Measurements from ENCODE around the gene HNRNPA1.
"Not testable (repeated sequence)": the region's sequence is repeated elsewhere in the genome, so short reads cannot be mapped to it uniquely, and the experiment has no call there.

The HNRNPA1 gene

DNA sequence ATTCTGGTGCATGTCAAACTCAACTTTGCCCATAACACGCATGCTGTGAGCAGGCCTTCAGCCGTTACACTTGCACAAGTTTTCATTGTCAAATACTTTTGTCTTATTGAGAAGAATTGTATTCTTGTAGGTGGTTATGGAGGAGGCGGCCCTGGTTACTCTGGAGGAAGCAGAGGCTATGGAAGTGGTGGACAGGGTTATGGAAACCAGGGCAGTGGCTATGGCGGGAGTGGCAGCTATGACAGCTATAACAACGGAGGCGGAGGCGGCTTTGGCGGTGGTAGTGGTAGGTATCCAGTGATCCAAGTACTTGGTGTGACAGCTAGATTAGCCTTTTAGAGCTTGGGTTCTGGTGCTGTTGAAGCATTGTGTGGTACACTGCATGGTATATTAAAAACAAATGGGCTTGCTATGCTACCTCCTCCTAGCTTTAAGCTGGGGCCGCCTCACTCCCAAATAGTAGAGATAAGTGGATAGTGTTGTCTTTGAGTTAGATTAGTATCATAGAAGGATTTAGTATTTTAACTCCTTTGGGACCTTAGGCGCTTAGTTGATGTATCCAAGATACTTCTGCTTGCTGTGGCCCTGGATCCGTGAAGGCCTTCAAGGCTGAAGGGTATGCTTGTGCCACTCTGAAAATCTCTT, 2.5 kb downstream of the HNRNPA1 start:
- no peak for DNase-seq (ENCODE audit: low read depth)
- TF ChIP-seq, protein P1, sequence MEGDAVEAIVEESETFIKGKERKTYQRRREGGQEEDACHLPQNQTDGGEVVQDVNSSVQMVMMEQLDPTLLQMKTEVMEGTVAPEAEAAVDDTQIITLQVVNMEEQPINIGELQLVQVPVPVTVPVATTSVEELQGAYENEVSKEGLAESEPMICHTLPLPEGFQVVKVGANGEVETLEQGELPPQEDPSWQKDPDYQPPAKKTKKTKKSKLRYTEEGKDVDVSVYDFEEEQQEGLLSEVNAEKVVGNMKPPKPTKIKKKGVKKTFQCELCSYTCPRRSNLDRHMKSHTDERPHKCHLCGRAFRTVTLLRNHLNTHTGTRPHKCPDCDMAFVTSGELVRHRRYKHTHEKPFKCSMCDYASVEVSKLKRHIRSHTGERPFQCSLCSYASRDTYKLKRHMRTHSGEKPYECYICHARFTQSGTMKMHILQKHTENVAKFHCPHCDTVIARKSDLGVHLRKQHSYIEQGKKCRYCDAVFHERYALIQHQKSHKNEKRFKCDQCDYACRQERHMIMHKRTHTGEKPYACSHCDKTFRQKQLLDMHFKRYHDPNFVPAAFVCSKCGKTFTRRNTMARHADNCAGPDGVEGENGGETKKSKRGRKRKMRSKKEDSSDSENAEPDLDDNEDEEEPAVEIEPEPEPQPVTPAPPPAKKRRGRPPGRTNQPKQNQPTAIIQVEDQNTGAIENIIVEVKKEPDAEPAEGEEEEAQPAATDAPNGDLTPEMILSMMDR (conservative IDR thresholded peaks at IDR 0.05; ENCODE audit: low read length) = no peak
- H3K4me3 ChIP-seq (ENCODE audit: low read length) = peak overlapping the region; percentile 96

DNA sequence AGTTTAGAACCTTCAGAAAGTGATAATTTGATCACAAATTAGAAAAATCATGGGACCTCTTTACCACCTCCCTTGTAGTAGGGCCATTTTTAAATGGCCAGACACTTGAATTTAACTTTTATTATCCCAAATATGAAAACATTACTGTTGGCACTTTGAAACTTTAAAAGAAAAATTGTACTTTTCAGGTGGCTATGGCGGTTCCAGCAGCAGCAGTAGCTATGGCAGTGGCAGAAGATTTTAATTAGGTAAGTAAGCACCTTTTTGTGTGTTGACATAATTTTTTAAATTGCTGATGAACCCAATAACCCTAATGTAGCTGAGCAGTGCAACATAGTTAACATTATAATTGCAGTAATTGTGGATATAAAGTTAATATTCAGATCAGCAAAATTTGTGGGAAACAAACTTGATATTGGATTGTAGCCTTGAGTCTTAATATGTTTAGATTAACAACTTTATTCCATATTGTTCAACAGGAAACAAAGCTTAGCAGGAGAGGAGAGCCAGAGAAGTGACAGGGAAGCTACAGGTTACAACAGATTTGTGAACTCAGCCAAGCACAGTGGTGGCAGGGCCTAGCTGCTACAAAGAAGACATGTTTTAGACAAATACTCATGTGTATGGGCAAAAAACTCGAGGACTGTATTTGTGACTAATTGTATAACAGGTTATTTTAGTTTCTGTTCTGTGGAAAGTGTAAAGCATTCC, 3.7 kb downstream of the HNRNPA1 start:
- H3K4me3 ChIP-seq (ENCODE audit: low read length) = peak overlapping the region; percentile 96
- not testable (repeated sequence) for DNase-seq (ENCODE audit: low read depth)

DNA sequence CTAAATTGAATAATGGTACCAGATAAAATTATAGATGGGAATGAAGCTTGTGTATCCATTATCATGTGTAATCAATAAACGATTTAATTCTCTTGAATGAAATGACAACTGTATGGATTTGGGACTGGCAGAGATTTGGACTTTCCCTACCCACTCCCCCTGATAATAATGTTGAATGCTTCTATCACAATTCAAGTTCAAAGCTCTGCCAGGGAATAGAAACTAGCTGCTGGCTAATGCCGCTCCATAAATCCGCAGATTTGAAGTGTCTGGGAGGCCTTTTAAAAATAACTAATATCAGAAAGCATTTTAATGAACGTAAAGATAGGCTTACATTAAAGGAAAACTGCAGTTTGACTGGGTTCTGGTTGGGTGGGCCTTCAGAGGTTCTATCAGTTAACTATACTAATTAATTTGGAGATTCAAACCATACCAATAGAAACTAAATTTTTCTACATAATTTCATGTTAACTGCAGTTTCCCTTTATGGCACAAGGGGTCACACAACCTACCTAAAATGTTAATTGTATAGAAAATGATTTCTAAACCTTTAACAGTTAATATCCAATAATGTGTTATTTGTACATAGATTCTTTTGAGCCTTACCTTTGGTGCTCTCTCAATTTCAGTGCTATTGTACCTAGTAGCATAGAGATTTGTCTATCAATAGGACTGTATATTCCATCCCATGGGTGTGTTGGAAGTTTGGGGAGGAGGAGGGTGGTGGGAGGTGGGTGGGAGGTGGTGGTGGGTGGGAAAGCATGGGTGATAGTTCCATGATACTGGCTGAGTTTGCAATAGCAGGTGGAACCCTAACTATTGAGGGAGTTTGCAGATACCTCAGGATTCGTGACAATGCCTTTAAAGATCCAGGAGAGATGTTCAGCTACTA, 4.9 kb downstream of the HNRNPA1 start:
- H3K4me3 ChIP-seq (ENCODE audit: low read length) = no peak overlapping the region
- no peak for DNase-seq (ENCODE audit: low read depth)
- TF ChIP-seq, protein P1 (conservative IDR thresholded peaks at IDR 0.05; ENCODE audit: low read length) = peak; percentile 54

DNA sequence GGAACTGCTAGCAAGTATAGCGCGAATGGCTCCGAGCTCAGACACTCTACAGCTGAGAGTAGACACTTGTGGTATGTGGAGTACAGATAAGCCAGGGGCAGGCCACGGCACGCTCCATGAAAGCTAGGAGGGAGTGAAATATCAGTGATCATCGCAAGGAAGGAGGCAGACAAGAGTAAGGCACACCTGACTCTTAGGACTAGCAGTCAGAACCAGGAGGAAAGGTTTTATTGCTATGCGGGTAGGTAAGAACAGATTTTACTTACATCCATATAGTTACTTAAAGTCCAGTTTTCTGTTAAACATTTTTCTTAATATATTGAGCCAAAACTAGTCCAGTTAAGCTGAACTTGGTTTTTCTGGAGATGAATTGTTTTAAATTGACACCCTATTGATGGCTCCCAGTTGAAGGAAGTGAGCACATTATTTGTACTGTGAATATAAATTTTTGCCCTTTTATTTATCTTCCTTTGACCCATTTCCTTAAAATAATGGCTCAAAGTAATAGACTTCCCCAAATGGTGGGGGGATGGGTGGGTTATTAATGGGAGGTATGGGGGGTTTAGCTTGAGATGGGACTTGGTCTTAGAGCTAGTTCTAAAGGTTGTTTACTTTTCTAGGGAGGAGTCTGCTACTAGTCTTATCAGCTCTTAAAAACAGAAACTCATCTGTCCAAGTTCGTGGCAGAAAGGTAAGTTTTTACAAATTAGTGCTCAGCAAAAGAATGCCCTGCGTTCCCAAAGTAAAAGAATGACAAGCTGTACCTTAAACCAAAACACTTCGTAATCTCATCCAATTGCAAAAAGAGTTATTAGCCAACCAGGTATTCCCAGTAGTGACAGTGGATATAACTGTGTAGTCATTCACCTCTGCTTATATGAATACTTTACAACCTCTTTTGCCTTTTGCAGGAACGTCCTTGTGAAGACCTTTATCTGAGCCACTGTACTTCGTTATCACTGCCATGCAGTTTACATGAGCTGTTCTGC, 5.8 kb downstream of the HNRNPA1 start:
- no peak for DNase-seq (ENCODE audit: low read depth)
- TF ChIP-seq, protein P1 (conservative IDR thresholded peaks at IDR 0.05; ENCODE audit: low read length) = no peak
- no peak overlapping the region for H3K4me3 ChIP-seq (ENCODE audit: low read length)

DNA sequence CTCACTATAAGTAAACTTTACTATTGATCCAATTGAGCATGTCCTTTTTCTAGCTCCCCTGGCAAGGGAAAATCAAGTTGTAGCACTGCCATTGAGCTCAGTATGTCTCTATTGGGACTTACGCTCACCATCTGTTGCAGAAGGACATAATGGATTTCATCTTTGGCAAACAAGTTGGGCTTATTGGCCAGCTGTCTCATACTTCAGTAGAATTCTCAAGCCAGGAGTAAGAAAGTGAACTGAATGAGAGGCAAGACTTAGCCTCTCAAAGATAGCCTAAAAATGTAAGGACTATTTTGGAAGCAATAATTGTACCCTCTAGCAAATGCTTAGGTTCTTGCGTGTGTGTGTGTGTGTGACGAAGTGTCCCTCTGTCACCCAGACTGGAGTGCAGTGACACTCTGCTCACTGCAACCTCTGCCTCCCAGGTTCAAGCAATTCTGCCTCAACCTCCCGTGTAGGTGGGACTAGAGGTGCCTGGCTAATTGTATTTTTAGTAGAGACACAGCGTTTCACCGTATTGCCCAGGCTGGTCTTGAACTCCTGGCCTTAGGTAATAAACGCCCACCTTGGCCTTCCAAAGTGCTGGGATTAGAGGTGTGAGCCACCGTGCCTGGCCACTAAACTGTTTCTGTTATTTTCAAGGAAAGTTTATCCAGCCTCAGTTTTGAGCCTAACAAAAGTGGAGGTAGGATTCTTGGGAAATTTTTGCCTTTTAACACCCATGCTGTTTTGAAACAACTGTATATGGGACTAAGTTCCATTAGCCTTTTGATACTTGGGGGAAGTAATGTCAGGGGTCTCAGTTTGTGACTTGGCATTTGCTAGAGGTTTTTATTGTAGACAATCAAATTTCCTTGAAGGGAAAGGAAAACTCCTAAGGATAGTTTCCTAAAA, 7.0 kb downstream of the HNRNPA1 start:
- TF ChIP-seq, protein P1 (conservative IDR thresholded peaks at IDR 0.05; ENCODE audit: low read length) = no peak
- H3K4me3 ChIP-seq (ENCODE audit: low read length) = no peak overlapping the region
- DNase-seq (ENCODE audit: low read depth) = peak; percentile 33

DNA sequence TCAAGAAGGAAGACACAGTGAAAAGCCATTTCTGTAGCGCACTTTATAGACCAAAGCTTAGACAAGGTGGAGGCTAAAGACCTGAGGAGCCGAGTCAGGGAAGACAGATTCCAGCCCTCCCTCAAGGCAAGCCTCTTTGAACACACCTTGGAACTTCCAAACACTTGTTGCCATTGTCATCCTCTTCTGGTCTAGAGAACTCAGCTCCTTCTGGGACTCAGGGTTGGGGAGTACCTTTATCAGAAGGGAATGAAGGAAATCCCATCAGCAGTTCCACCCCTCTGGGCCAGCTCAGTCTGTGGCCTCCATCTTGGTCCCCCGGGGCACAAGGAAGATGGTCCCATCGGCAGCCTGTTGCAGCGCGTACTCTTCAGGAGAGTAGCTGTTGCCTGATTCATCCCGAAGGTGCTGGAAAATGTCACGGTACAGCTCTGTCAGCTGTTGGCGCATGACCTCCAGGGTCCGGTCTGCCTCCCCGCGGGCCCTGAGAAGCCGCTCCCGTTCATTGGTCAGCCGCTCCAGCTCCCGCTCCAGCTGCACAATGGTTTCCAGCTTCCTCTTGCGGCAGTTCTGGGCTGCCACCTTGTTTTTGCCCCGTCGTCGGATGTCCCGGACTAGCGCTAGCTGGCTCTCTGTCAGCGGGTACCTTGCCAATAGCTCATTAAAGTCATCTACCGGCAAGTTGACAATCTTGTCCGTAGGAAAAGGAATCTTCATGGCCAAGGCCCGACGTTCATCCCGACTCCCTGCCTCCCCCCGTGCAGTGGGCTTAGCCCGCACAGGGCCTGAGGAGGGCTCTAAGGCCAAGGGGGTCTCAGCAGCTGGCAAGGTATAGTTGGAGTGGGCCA, 11.8 kb downstream of the HNRNPA1 start:
- no peak overlapping the region for H3K4me3 ChIP-seq (ENCODE audit: low read length)
- TF ChIP-seq, protein P1 (conservative IDR thresholded peaks at IDR 0.05; ENCODE audit: low read length) = no peak
- DNase-seq (ENCODE audit: low read depth) = no peak
